GM21526 (cell line): ENCODE measurements around the gene RASSF8.
A peak's percentile ranks its signal among the peaks of the same experiment; 100 is the strongest.
"Not testable (repeated sequence)": the region's sequence is repeated elsewhere in the genome, so short reads cannot be mapped to it uniquely, and the experiment has no call there.

Experiments
- ATAC-seq: cut with Tn5 transposase; IDR thresholded peaks from one replicate; pipeline ENCODE4 v1.9.1; 2021; ENCODE audit warnings: moderate library complexity; ENCODE audit not compliant: unreplicated experiment, low FRiP score

The RASSF8 gene

DNA sequence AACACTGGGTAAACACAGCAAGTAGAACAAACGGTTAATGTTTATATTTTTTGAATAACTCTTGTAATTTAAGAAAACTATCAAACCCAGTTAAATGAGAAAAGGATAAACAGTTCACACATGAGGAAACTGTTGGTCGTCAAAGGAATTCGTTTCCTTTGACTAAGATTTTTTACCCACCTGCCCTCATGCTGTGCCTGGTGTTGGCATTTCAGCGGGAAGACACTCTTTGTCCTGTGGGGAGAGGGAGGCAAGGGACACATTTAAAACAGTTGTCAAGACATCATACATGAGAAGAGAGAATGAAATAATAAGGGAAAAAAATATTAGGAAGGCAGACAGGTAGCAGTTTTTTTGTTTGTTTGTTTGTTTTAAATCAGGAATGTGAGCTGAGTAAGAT, 95.9 kb downstream of the RASSF8 start:
- no peak for ATAC-seq

DNA sequence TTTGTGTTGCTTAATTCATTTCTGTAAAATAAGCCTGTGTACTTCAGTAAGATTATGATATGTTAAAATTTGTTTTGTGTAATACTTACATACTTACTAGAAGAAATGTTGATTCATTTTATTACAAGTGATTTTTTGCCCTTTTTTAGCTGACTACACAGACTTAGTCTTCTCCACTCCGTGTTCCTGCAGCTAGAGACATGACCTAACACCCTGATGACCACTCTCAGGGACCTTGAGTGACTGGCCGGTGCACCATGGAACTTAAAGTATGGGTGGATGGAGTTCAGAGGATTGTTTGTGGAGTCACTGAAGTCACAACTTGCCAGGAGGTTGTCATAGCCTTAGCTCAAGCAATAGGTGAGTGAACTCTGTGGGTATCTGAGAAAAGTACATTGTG, 96.6 kb downstream of the RASSF8 start:
- ATAC-seq = no peak

DNA sequence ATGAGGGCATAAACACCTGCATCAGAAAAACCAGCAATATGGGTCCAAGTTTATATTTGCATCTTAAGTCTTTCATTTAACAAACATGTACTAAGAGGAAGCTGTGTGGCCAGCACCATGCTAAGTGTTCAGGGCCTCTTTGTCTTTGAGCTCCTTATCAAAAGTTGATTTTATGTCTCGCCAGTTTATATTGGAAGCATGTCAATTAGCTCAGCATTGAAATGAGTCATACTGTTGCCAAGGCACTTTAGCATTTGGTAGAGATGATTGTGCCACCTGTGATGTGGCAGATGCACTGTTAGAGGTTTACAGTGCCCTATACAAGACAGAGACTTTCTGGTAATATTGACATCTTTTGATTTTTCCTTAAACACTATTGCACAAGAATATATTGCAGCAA, 97.9 kb downstream of the RASSF8 start:
- ATAC-seq = no peak

DNA sequence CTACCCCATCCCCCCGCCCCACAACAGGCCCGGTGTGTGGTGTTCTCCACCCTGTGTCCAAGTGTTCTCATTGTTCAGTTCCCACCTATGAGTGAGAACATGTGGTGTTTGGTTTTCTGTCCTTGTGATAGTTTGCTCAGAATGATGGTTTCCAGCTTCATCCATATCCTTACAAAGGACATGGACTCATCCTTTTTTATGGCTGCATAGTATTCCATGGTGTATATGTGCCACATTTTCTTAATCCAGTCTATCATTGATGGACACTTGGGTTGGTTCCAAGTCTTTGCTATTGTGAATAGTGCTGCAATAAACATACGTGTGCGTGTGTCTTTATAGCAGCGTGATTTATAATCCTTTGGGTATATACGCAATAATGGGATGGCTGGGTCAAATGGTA, 98.8 kb downstream of the RASSF8 start:
- ATAC-seq = not testable (repeated sequence)

DNA sequence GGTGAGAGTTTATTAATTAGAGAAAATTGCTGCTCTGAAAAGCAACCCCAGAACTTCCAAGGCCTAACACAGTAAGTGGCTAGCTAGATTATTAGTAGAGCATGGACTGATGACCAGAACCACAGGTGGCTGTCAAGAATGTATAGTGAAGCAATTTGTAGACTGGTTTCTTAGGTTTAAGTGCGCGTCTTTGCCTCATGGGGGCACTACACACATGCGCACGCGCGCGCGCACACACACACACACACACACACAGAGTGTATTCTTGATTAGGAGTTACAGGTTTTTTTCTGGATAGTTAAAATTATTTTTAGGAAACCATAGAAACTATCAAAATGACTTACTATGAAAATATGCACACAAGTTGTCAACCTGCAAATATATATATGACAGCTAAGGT, 99.8 kb downstream of the RASSF8 start:
- no peak for ATAC-seq

DNA sequence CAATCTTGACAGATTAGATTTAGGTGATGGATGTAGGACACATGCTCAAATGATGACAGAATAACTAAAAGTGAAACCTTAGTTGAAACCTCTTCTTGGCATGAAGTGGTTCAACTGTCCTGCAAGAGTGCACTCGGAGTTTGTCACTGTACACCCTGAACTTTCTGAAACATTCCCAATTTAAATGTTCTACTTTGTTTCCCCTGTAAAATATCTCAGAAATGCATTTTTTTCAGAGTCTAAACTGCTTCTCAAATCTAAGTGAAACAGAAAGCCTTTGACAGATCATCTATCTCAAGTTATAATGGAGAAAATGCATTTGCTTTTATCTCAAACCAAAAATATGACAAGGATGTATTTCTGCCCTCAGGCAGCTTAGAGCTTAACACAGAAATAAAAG, 100.3 kb downstream of the RASSF8 start:
- ATAC-seq = no peak

DNA sequence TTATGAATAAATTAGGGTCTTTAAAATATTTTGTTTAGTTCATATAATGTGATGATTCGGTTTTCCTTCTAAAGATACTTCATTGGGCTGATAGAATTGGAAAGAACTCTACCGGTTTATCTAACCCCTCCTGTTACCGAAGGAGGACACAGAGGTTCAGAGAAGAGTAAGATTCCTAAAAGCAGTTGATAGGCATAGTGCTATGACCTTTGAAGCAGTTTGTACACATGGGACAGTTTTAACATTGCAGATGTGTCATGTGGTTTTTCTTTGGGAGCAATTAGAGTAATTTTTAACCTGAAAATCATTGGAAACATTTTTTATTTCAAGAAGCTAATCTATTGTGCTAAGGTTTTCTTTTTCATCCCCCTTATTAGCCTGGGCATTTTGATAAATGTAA, 103.5 kb downstream of the RASSF8 start:
- no peak for ATAC-seq

DNA sequence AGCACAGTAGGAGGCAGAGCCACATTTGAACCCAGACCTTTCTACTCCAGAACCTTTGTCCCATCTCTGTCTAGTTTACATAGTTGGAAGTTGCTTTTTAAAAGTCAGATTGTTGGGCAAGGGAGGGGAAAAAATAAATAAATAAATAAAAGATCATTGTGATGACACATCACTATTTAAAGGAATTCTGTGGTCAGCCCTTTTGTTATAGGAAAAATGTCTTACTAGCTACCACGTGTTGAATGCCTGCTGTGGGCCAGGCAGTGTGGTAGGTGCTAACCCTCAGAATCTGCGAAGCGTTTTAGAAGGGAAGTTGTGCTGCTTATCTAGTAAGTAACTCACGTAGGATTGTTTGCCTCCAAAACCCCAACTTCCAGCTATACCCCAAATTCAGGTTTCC, 104.1 kb downstream of the RASSF8 start:
- no peak for ATAC-seq

DNA sequence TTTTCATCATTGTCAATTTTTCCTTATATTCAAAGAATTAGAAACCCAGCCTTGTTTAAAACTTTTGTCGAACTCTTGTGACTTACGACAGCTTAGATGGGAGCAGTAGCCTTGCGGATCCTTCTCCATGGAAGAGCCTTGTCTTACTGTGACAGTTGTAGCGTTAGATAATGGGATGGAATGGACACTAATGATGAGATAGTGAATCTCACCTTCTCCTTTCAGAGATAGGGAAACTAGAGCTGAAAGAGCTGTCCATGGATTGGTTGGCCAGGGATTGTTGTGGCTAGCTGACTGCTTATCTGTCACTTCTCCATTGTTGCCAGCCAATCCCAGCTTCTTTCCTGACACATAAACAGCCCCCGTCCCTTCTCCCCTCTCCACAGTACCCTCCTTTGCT, 107.0 kb downstream of the RASSF8 start:
- no peak for ATAC-seq

DNA sequence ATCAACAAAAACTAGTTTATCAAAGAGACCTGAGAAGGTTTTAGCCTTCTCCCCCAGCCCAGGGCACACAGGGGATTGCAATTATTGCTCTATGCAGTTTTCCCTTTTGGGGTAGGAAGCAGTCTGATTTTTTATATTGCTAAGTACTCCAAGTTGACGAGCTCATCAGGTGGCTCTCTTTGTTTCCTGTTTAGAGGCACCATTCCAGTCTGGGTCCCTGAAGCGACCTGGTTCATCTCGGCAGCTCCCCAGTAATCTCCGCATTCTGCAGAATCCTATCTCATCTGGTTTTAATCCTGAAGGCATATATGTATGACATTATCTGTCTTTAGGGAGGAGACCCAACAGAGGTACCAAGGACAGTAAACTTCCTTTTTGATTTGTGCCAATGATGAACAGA, 110.0 kb downstream of the RASSF8 start:
- ATAC-seq = no peak

DNA sequence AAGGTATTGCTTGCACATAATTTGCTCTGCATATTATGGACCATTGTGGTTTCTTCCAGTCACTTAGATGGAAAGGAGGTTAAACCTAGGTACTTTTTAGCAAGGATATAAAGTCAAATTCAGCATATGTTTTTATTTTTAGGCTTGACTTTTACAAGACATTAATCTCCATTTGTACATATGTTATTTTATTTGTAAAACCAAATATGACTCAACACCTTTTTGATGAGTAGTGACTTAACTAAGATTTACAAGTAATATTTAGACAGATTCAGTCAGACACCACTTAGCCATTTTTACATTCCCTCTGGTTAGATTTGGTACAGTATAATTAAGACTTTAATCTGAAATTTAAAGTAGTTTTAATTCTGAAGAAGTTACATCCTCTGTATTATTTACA, 111.3 kb downstream of the RASSF8 start:
- ATAC-seq = no peak

DNA sequence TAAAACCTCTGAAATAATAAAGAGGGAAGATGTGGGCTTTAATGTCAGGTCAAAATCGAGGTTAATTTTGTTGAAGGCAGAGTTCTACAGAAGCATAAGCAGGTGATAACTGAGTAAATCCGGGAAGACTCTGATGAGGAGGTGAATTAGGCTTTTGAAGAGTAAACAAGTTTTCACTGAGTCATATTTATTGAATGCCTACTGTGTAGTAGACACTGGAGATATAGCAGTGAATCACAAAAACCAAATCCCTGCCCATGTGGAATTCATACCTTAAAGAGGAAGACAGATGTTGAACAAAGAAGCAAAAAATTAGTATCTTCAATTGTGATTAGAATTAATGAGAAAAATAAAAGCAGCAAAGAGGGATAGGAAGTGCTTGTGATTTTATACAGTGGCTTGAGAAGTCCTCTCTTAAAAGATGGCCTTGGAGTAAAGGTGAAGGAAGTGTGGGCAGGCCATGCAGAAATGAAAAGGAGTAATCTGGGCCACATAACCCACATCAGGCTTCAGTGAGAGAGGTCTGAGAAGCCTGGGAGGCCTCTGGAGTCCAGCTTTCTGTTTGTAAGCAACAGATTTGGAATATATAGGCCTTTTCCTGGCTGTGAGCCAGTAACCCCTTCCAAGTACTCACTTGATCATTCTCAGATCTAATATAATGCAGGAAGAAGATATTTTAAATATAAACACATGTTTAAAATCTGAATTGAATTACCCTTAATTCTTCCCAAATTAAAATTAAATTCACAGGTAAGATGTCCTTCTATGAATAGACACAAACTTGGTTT, 119.6 kb downstream of the RASSF8 start:
- ATAC-seq = no peak

DNA sequence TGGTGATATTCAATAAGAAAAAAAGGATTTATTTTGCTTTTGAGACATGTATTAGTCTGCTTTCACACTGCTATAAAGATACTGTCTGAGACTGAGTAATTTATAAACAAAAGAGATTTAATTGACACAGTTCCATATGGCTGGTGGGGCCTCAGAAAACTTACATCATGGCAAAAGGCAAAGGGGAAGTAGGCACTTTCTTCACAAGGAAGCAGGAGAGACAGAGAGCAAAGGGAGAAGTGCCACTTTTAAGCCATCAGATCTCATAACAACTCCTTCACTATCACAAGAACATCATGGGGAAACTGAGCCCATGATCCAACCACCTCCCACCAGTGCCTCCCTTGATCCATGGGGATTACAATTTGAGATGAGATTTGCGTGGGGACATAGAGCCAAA, 122.4 kb downstream of the RASSF8 start:
- ATAC-seq = no peak

DNA sequence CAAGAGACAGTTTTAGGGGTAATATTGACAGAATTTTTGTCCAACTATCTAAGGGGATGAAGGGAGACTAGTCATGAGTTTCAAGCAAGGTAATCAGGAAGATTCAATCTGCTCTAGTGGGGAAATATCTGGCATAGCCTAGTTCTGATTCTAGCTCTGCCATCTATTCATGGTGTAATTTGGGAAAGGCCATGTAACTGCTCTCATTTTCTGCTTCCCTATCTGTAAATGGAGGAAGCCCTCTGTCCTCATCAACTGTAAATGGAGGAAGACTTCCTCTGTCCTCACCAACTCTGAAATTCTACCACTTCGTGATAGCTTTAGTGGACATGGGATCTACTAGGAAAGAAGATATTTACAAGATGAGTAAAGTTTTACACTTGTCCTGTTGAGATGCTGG, 128.5 kb downstream of the RASSF8 start:
- ATAC-seq = no peak

DNA sequence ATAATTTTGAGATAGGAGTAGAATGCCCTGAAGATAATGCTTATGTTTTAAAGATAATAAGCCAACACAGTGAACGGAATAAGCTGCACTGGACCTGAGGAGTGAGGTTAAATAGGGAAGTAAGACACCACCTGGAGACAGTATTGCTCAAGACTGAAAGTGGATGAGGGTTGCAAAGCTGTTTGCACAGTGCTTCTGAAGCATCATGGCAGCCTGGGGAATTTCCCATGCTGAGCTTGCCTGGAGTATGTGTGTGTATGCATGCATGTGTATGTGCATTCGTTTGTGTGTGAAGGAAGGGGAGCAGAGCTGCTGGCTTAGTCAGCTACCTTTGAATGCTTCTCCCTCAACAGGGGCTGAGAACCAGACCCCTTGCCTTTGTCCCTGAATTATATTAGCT, 130.5 kb downstream of the RASSF8 start:
- ATAC-seq = peak; percentile 91

DNA sequence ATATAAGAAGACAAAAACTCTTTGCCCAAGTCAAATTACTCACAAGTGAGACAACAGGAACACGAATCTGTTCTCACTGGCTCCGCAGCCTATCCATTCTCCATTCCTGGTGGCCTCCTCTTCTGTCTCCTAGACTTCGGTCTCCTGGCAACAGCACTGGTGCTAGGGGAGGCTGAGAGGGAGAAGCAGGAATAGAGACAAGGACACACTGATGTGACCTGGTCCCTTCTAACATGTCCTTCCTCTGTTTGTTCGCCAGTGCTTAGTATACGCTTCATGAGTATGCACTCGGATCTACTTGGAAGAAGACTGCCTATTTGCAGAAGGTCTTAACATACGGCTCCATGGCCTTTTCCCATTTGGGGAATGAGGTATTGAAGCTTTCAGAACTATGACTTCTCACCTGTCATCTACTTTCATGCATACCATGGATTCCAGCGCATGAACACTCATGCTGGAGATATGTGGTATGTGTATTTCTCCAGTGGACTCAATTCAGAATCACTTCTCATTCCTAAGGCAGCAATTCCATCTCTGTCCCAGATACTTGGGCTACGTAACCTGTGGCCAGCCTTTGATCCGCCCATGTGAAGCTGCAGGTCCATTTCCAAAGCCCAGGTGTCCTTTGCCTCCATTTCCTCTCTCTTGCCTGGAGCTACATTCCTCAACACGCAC, 132.5 kb downstream of the RASSF8 start:
- ATAC-seq = no peak

DNA sequence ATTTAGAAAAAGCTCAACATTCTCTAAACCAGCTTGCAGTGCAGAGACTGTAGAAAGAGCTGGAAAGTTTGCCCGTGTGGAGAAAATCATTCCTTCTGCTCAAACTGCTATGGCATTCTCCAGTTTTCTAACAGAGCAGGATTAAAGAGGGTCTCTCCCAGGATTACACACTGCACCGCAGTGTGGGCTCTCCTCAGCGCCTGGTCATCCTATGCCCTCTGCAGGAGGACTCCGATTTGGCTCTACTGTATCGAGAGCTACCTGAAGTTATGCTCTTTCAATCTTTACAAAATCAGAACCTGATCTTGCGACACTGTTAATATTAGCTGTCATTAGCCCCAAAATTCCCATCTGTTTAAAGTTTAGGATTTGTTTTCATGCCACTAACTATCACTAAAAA, 133.3 kb downstream of the RASSF8 start:
- no peak for ATAC-seq

DNA sequence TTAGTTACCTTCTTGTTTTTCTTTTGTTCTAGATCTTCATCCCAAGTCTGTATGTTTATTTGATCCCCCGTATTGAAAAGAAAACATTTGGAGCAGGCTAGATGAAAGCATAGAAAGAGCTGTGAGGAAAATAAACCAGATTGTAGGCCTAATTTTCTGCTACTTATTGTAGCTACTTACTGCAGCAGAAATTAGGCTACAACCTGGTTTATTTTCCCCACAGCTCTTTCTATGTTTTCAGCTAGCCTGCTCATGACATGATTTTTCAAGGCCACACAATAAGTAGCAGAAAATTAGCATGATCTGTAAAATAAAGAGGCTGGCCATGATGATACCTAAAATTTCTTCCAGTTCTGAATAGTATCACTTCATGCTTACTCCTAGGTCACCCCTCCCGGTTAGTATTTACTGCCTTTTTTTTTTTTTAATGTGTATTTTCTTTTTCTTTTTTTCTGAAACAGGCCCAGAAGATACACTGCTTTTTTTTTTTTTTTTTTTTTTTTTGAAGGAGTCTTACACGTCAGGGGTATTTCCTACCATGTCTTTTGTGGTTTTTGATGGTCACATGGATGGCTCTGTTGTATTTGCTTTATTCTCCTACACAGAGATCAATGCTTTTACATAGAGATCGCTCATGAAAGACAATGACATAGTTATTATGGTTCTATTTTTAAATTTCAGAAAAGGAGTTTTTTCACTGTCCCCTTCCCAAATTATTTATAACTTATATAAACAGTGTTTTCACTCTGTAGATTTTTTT, 134.0 kb downstream of the RASSF8 start:
- no peak for ATAC-seq

DNA sequence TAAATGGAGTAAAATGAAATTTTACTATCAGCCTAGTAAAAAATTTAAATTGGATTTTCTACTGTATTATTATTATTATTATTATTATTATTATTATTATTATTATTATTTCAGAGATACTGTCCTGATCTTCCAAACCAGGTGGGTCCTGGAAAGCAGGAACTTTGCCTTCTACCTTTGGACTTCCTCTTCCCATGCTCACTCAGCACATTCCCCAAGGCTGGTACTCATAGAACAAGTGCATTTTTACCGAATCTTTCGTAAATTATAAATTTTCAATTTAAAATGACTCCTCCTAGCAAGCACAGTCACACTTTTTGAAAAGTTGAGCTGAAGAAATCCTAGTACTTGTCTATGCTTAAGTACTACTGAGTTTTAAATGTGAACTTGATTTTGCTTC, 136.7 kb downstream of the RASSF8 start:
- no peak for ATAC-seq

DNA sequence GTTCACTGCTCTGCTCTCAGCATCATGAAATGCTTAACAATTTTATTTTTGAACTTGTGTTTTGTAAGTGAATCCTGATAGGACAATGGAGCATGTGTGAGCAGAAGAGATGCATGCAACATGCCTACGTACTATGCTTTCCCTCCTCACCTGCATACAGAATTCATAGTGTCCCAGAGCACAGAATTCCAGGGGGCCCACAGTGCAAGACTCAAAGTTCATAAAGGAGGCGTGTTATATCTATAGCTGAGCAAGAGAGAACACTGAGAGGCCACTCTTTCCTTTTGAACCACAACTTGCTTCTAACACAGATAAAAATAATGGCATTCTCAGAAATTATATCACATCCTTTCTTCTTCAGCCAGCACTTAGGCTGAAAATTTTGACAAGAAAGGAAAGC, 137.6 kb downstream of the RASSF8 start:
- no peak for ATAC-seq

DNA sequence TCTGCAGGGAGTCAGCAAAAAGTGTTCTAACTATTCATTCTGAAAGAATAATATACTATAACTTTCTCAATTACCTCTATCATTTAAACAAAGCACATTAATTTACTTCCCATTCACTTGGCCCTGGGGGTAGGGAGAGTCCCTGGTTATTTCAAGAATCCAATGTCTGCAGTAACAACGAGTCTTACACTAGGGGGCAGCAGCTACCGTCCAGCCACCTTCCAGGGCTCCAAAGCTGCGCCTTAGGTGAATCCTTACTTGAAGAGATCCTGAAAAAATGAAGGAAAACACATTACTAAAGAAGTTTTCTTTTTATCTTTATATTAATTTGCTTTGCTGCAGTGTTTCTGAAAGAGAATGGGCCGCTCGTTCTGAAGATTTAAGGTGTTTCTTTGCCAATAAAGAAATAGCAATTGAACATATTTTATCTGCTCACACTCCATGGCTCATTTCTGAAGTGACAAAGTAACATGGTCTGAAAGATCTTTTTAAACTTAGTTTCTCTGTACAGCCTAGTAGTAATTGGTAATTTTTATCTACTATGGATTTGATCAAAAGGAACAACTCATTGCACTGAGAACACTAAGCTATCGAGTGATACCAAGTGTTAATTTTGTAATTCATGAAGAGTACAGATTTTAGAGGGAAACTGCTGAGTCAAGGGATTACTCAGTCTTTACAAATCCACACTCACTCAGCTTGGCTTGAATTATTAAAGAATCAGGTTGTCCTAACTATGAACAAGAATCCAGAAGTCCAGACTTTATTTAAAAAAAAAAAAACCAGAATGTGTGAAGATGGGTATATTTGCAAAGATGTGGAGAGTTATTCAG, 138.8 kb downstream of the RASSF8 start:
- ATAC-seq = no peak
